Hematopoietic multipotent progenitor cell (in vitro differentiated cells): ENCODE data around the gene CCDC88A. TPM values are rescaled to one million over a fixed set of nuclear protein-coding genes. Genes with fewer than 3 reads are reported as not detected.
"Not testable (repeated sequence)": the region's sequence is repeated elsewhere in the genome, so short reads cannot be mapped to it uniquely, and the experiment has no call there.

Experiments used
- DNase-seq, 3 donors: peaks; one replicate each; pipeline ENCODE4 v3.0.0-alpha.2; 2011 to 2015; ENCODE audit warnings: low read depth in 2 of 3, low spot score in 2 of 3
- total RNA-seq: library from RNA; depleted of rRNA; stranded (reverse); fragments of >200 nt; gene quantifications from one replicate; pipeline ENCODE4 v1.2.3, GENCODE V29; 2012

Gene CCDC88A
- 47.1 TPM for total RNA-seq

DNA sequence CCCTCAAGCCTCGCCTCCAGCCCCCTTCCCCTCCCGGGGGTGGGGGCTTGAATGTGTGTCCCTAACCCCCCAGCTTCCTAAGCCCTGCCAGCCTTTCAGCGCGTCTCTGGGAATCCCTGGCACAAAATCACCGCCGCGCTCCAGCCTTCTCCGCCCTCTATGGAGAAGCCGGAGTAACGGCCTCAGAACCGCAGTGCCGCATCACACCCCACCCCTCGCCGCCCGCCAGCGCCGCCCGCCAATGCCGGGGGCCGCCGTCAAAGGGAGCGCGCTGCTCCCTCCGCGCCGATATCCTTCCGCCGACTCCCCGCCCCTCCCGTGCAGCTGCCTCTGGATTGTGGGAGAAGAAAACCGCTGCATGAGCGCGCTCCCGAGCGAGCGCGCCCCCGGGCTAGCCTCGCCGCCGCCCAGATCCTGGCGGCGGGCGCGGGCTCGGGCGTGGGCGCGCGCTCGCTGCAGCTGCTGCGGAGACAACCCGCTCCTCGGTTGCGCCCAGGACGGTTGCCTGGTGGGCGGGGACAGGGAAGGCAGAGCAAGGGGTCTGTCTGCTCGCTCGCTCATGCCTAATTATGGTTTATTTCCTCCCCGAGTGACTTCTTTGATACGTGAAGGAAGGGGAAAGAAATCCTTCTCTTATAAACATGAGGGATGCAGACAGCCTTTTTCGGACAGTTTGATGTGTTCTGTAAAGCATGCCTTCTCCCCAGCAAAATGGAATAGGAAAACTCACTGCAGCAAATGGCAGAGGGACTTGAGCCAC is at the start of gene CCDC88A:
Gene CCDC88A, minus strand, starts transcription at position 178 of the 760 bp plus-strand sequence. CDS start 777 bp downstream, outside the sequence.
- DNase-seq = peak; percentile 78 to 97 (median 97)

- no peak for DNase-seq
Measured at GRCh38 chr2:55461679-55462078, 42.0 kb upstream of the CCDC88A start.

- peak in 2 of 3 donors; percentile 15 to 46 for DNase-seq
Measured at GRCh38 chr2:55460562-55460961, 40.9 kb upstream of the CCDC88A start.

DNA sequence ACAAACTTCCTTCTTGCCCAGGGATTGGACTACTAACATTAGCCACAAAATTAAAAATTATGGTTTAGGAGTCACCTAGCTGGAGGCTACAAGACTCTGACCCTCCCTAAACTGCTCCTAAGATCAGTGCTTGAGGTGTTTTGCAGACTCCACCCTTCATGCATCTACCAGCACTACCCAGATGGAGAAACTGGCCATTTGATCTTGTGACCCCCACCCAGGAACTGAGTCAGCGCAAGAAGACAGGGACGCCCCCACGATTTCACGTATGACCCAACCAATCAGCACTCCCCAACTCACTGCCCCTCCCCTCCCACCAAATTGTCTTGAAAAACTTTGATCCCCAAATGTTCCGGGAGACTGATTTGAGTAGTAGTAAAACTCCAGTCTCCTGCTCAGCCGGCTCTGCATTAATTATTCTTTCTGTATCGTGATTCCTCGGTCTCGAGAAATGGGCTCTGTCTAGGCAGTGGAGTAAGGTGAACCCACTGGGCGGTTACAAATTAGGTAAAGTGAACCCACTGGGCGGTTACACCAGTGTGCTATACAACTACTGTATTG is 40.1 kb upstream of the CCDC88A start:
- no peak for DNase-seq

DNA sequence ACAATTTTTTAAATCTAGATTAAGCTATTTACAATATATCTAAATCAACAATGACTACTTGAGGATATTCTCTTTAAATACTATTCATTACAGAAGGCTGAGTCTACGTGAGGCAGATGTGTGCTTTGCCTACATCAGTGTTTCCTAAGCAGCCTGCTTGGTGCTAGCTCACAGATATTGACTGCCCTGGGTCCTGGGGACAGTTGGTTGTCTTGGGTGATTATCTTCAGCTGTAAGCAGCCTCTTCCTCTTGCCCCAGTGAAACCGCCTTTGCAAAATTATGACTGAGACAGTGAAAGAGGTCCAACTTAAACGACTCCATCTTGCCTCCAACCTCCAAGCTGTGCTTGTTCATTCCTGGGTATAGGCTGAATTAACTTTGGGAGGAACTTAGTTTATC is 39.6 kb upstream of the CCDC88A start:
- DNase-seq = peak in 1 of 3 donors; percentile 6

DNA sequence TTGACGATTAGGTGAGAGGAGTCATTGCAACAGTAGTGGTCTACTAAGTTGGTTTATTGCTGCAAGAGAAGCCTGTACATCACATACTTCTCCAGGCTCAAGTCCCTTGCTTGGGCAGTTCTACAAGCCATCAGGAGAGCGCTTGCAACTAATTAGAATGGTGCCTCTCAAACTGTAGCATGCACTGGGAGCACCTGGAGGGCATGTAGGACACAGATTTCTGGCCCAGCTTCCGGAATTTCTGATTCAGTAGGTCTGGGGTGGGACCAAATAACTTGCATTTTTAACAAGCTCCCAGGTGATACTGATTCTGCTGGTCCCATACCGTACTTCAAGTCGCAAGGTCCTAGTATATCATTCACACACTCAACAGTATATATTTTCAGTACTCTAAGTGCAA is 34.5 kb upstream of the CCDC88A start:
- DNase-seq = no peak

DNA sequence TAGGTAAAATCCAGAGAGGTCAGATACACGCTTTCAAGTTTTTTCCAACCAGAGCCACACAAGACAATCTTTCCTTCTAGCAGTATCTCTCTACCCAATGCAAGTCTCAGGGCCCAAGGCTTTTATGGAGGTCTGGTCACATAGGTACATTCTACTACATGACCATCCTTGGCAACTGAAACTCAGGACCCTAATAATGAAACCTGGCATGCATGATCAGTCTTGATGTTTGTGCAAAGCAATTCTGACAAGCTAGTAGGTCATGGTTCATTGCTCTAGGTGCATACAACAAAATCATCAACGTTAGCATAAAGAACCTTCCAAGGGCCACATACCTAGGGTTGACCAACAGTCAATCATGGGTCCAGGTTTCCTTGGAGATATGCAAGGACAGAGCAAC is 33.2 kb upstream of the CCDC88A start:
- DNase-seq = no peak

DNA sequence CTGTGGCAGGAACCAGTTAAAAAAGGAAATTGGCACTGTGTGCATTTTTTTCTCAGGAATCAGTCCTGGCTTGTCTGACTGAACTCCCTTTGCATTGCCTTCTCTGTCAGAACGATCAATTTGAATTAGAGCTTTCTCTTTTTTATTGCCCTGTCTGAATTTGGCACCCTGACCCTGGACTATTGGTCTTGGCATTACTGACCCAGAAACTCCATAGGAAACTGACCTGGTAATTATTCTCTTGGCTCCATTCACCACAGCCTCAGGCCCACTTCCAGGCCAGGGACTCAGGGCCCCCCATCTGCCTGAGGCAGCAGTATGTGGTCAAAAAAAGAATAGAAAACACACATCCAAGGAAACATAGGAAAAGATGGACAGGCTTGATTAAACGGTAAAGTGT is 32.0 kb upstream of the CCDC88A start:
- no peak for DNase-seq

GRCh38 chr2:55450014-55450413 is 30.4 kb upstream of the CCDC88A start:
- DNase-seq = not testable (repeated sequence)

GRCh38 chr2:55442045-55442760 is 22.5 kb upstream of the CCDC88A start:
- DNase-seq = not testable (repeated sequence)

GRCh38 chr2:55441280-55441892 is 21.7 kb upstream of the CCDC88A start:
- DNase-seq = no peak

DNA sequence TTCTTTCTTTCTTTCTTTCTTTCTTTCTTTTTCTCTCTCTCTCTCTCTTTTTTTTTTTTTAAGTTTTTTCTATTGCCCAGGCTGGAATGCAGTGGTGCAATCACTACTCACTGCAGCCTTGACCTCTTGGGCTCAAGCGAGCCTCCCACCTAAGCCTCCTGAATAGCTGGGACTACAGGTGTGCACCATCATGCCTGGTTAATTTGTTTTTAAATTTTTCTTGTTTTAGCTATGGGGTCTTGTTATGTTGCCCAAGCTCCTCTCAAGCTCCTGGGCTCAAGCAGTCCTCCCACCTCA is 19.4 kb upstream of the CCDC88A start:
- no peak for DNase-seq

DNA sequence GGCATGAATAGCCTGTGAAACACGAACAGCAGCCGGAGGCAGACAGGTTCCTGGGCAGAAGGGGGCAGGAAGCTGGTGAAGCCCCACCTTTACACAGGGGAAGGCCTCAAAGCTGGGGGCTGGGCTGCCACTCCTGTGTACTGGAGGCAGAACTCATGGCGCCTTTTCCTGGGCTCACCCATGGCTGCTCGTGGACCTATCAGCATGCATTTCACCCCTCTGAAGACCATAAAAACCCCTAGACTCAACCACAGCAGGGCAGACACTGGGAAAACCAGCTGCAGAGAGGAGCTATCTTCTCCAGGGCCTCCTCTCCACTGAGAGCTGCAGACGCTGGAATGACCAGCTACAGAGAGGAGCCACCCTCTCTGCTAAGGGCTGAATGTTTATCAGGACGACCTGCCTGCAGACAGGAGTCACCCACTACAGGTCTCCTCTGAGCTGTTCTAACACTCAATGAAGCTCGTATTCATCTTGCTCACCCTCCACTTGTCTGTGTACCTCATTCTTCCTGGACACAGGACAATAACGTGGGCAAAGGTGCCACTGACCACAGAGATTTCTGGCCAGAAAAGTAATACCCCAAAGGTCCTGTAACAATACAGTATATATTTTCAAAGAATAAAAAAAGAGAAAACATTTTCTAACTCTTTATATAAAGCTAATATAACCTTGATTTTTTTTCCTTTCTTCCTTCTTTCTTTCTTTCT is 18.9 kb upstream of the CCDC88A start:
- DNase-seq = no peak

- no peak for DNase-seq
Measured at GRCh38 chr2:55437515-55438390, 18.1 kb upstream of the CCDC88A start.

DNA sequence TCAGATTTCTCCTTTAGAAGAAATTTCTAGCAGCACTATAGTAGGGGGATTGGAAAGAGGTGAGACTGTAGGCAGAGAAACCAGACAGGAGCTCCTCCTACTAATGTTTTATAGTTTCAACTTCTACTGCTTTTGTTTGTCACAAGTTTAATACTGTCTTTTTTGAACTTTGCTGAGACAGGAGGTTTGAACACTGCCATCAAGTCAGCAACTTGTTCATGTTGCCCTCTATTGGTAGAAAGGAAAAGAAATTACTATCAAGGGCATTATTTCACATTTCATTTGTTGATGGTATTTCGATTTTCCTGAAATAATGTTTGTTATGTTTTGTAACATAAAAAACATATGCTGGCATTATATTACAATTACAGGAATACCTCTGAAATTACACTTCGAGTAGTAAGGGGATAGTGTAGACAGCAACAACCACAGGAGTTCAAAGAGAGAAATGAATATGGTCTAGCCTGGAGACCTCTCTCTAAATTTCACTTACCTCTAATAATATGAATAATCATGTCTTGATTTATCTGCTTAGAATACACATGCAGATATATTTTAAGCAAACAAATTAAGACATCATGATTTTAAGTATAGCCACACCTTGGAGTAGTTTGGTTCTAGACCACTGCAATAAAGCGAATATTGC is 12.4 kb upstream of the CCDC88A start:
- DNase-seq = peak in 1 of 3 donors; percentile 62

DNA sequence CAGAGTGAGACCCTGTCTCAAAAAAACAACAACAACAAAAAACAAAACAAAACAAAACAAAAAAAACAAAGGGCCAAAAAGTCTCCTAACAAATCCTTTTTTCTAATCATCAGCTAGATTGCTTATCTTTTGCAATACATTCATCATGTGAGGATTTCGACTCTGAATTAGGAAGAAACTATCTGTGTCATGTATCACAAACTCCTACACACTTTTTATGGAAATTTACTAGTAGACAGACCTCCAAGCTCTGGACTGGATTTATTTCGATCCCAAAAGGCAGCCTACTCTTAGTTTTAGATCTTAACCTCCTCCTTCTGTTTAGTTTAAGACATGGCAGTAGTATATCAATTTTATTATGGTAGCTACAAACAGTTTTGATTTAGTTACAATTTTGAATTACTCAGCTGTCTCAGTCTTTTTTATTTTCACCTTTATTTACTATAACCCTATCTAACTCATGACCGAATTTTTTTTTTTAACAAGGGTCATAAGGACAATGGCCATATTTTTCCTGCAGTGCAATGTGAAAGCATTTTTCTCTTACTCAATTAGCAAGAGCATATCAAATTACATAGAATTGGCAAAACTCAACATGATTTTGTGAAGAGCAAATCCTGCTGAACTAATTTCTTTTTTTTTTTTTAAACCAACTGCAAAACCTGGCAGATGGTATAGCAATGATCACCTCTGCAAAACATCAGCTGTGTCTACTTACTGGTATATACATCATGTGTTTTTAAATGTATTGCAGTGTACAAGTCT is 10.7 kb upstream of the CCDC88A start:
- DNase-seq = no peak

- DNase-seq = no peak
Measured at GRCh38 chr2:55428258-55428657, 8.6 kb upstream of the CCDC88A start.

DNA sequence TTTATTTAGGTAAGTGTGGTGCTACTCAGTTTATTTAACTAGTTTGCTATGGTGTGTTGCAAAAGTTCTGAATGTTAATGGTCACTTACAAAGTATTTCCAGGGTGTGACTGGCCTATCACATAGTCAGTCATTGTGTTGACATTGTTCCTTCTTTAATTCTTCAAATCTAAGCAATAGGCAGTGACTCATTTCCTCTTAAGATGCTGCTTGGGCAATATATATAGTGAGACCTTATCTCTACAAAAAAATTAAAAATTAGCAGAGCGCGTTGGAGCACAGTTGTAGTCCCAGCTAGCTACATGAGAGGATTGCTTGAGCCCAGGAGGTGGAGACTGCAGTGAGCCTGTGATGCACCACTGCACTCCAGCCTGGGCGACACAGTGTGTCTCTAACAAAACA is 5.8 kb upstream of the CCDC88A start:
- DNase-seq = peak in 2 of 3 donors; percentile 31 to 52
